ENCODE measurements around the gene TMC1. TPM values are rescaled to one million over a fixed set of nuclear protein-coding genes. Genes with fewer than 3 reads are reported as not detected.
A peak's percentile ranks its signal among the peaks of the same experiment; 100 is the strongest.
"Not testable (repeated sequence)": the region's sequence is repeated elsewhere in the genome, so short reads cannot be mapped to it uniquely, and the experiment has no call there.

Gene TMC1
- total RNA-seq, 2 donors from 2014 or later = not detected

- no peak for DNase-seq (ENCODE audit: low spot score in 2 of 2)
- H3K36me3 Mint-ChIP-seq = peaks cover 0 to 14% of the 10 kb centered on the region in 2 donors
- H3K27ac Mint-ChIP-seq = no peak overlapping the region
- ATAC-seq = no peak
- H3K9me3 Mint-ChIP-seq = peaks cover 3 to 17% of the 10 kb centered on the region in 2 donors
Observed at GRCh38 chr9:72794946-72795345, 273.5 kb downstream of the TMC1 start.

- DNase-seq (ENCODE audit: low spot score in 2 of 2) = no peak
- Mint-ChIP-seq H3K27ac (no peak overlapping the region), H3K9me3 (peaks cover 0 to 5% of the 10 kb centered on the region in 2 donors), H3K36me3 (peaks cover 0 to 6% of the 10 kb centered on the region in 2 donors)
- ATAC-seq = no peak
Observed at GRCh38 chr9:72800328-72800994, 279.1 kb downstream of the TMC1 start.

GRCh38 chr9:72805238-72805637, 283.8 kb downstream of the TMC1 start:
- Mint-ChIP-seq H3K36me3 (no peaks in the 10 kb centered on the region), H3K27ac (no peak overlapping the region), H3K9me3 (peaks cover 0 to 3% of the 10 kb centered on the region in 2 donors)
- DNase-seq (ENCODE audit: low spot score in 2 of 2) = no peak
- ATAC-seq = no peak

- not testable (repeated sequence) for H3K36me3 Mint-ChIP-seq; DNase-seq (ENCODE audit: low spot score in 2 of 2); H3K27ac Mint-ChIP-seq; ATAC-seq; H3K9me3 Mint-ChIP-seq
Observed at GRCh38 chr9:72806313-72806809, 285.0 kb downstream of the TMC1 start.

GRCh38 chr9:72807765-72808445, 286.5 kb downstream of the TMC1 start:
- ATAC-seq (peak in 1 of 2 donors; percentile 33), DNase-seq (ENCODE audit: low spot score in 2 of 2) (no peak)
- H3K9me3 Mint-ChIP-seq = peaks cover 0 to 3% of the 10 kb centered on the region in 2 donors
- no peaks in the 10 kb centered on the region for H3K36me3 Mint-ChIP-seq
- H3K27ac Mint-ChIP-seq = no peak overlapping the region

GRCh38 chr9:72808446-72808768, 287.0 kb downstream of the TMC1 start:
- DNase-seq (ENCODE audit: low spot score in 2 of 2) = no peak

GRCh38 chr9:72809586-72809985, 288.2 kb downstream of the TMC1 start:
- peaks cover 0 to 3% of the 10 kb centered on the region in 2 donors for H3K9me3 Mint-ChIP-seq
- DNase-seq (ENCODE audit: low spot score in 2 of 2) (no peak), ATAC-seq (no peak)
- no peak overlapping the region for H3K27ac Mint-ChIP-seq
- no peaks in the 10 kb centered on the region for H3K36me3 Mint-ChIP-seq

More at GRCh38 chr9:72808446-72808768, 287.0 kb downstream of the TMC1 start:
- Mint-ChIP-seq H3K9me3 (peaks cover 0 to 3% of the 10 kb centered on the region in 2 donors), H3K27ac (no peak overlapping the region), H3K36me3 (no peaks in the 10 kb centered on the region)
- no peak for ATAC-seq

- DNase-seq (ENCODE audit: low spot score in 2 of 2) (no peak), ATAC-seq (no peak)
- Mint-ChIP-seq H3K27ac (no peak overlapping the region), H3K36me3 (no peaks in the 10 kb centered on the region), H3K9me3 (no peaks in the 10 kb centered on the region)
Observed at GRCh38 chr9:72812559-72813111, 291.2 kb downstream of the TMC1 start.

GRCh38 chr9:72813544-72813943, 292.1 kb downstream of the TMC1 start:
- no peak for ATAC-seq
- H3K9me3 Mint-ChIP-seq = no peaks in the 10 kb centered on the region
- no peaks in the 10 kb centered on the region for H3K36me3 Mint-ChIP-seq
- H3K27ac Mint-ChIP-seq = no peak overlapping the region
- DNase-seq (ENCODE audit: low spot score in 2 of 2) = no peak

- no peak for ATAC-seq
- Mint-ChIP-seq H3K27ac (no peak overlapping the region), H3K9me3 (no peaks in the 10 kb centered on the region), H3K36me3 (no peaks in the 10 kb centered on the region)
- DNase-seq (ENCODE audit: low spot score in 2 of 2) = no peak
Observed at GRCh38 chr9:72814083-72814597, 292.7 kb downstream of the TMC1 start.

GRCh38 chr9:72816666-72817065, 295.3 kb downstream of the TMC1 start:
- Mint-ChIP-seq H3K27ac (no peak overlapping the region), H3K9me3 (no peaks in the 10 kb centered on the region), H3K36me3 (no peaks in the 10 kb centered on the region)
- DNase-seq (ENCODE audit: low spot score in 2 of 2) = no peak
- ATAC-seq = no peak

- no peak for DNase-seq (ENCODE audit: low spot score in 2 of 2)
- no peaks in the 10 kb centered on the region for H3K9me3 Mint-ChIP-seq
- no peak for ATAC-seq
- no peaks in the 10 kb centered on the region for H3K36me3 Mint-ChIP-seq
- no peak overlapping the region for H3K27ac Mint-ChIP-seq
Observed at GRCh38 chr9:72817413-72817812, 296.0 kb downstream of the TMC1 start.

GRCh38 chr9:72818385-72818784, 297.0 kb downstream of the TMC1 start:
- DNase-seq (ENCODE audit: low spot score in 2 of 2) = no peak
- no peaks in the 10 kb centered on the region for H3K36me3 Mint-ChIP-seq
- H3K27ac Mint-ChIP-seq = no peak overlapping the region
- H3K9me3 Mint-ChIP-seq = no peaks in the 10 kb centered on the region
- no peak for ATAC-seq

GRCh38 chr9:72823971-72824370, 302.6 kb downstream of the TMC1 start:
- DNase-seq (ENCODE audit: low spot score in 2 of 2) (no peak), ATAC-seq (no peak)
- no peaks in the 10 kb centered on the region for H3K9me3 Mint-ChIP-seq
- H3K27ac Mint-ChIP-seq = no peak overlapping the region
- no peaks in the 10 kb centered on the region for H3K36me3 Mint-ChIP-seq

GRCh38 chr9:72826996-72827949, 305.9 kb downstream of the TMC1 start:
- no peaks in the 10 kb centered on the region for H3K9me3 Mint-ChIP-seq
- no peaks in the 10 kb centered on the region for H3K36me3 Mint-ChIP-seq
- ATAC-seq (no peak), DNase-seq (ENCODE audit: low spot score in 2 of 2) (no peak)
- H3K27ac Mint-ChIP-seq = no peak overlapping the region

- Mint-ChIP-seq H3K27ac (no peak overlapping the region), H3K9me3 (no peaks in the 10 kb centered on the region), H3K36me3 (no peaks in the 10 kb centered on the region)
- DNase-seq (ENCODE audit: low spot score in 2 of 2) = no peak
- ATAC-seq = no peak
Observed at GRCh38 chr9:72827950-72828731, 306.7 kb downstream of the TMC1 start.
